ENCODE measurements around the gene PTPRM. TPM values are rescaled to one million over a fixed set of nuclear protein-coding genes. Genes with fewer than 3 reads are reported as not detected.

PTPRM gene
- total and polyA plus RNA-seq, 2 donors (not counting 3 experiments of a cell fraction or from before 2014, with no cell fraction given) = 37.4 to 43.7 TPM

DNA sequence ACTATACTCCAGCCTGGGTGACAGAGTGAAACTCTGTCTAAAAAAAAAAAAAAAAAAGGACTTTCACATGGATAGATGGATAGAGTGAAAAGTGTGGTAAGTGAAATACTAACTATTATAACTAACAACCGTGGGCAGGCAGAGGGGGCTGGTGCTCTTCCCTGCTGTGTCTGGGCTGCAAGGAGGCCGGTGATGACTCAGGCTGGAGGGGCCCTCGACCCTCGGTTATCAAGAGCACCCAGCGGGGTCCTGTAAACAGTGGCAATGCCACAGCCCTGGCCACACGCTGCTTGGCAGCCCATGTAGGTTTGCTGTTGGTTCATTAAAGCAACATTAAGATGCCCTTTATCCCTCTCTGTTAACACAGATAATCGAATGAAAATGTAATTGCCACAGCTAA lies 857.4 kb downstream of the PTPRM start:
- ChIA-PET CTCF (interaction anchor here (1.6 kb wide), 1 partner anchor 56 kb away, joined by 6 read pairs; no protein-coding TSS in a partner anchor), POLR2A (no interaction called here)
- no peak overlapping the region for H2AFZ ChIP-seq (ENCODE audit: low read depth, low read length)
- H3K9me1 ChIP-seq (replicated peaks; ENCODE audit: control insufficient read depth, extremely low read depth, insufficient read depth, low read length) = no peaks in the 10 kb centered on the region
- H3K4me2 ChIP-seq (ENCODE audit: insufficient read depth, low read length) = no peak overlapping the region
- H3K27ac ChIP-seq (ENCODE audit: insufficient read depth, low read depth, low read length) = no peak overlapping the region
- no peaks in the 10 kb centered on the region for H3K79me2 ChIP-seq (ENCODE audit: control insufficient read depth, insufficient read depth, low read length)
- H4K20me1 ChIP-seq (replicated peaks; ENCODE audit: control insufficient read depth, extremely low read depth, insufficient read depth, low read length) = no peaks in the 10 kb centered on the region
- H3K9ac ChIP-seq (replicated peaks; ENCODE audit: extremely low read depth, insufficient read depth, low read length) = no peak overlapping the region
- H3K4me3 ChIP-seq (replicated peaks in 1 of 3; ENCODE audit: insufficient read depth in 1 of 3, low read depth in 1 of 3, low read length in 3 of 3) = no peak overlapping the region
- intact Hi-C loops (cut with micrococcal nuclease) (no loop called here), dilution Hi-C loops (cut with MboI; ENCODE audit: extremely low pct_ligation_motif_present, low sequenced_read_pairs) (no loop called here)
- FAIRE-seq = no peak
- H3K4me1 ChIP-seq (ENCODE audit: control insufficient read depth, extremely low read depth, insufficient read depth, low read length) = no peaks in the 10 kb centered on the region
- no peaks in the 10 kb centered on the region for H3K27me3 ChIP-seq (ENCODE audit: control insufficient read depth in 2 of 2, insufficient read depth in 2 of 2, low read length in 2 of 2)
- H3K9me3 ChIP-seq (replicated peaks; ENCODE audit: control insufficient read depth, insufficient read depth, low read length) = no peaks in the 10 kb centered on the region
- BruUV-seq (replicated peaks) = no TSS peak
- no peak for DNase-seq (ENCODE audit: low read depth, low spot score)
- no peak for TF ChIP-seq JUN (IDR thresholded peaks at IDR 0.05; ENCODE audit: borderline replicate concordance, insufficient read depth, insufficient read length, low read depth)
- TF ChIP-seq EZH2 (IDR thresholded peaks at IDR 0.05; ENCODE audit: borderline replicate concordance, low read depth, low read length, severe bottlenecking) = no peak
- TF ChIP-seq MYC (IDR thresholded peaks at IDR 0.05; ENCODE audit: low read depth, low read length) = no peak
- TF ChIP-seq GATA2 (IDR thresholded peaks at IDR 0.05; ENCODE audit: insufficient read depth, insufficient read length, low read depth, low read length) = no peak
- TF ChIP-seq, protein P1, sequence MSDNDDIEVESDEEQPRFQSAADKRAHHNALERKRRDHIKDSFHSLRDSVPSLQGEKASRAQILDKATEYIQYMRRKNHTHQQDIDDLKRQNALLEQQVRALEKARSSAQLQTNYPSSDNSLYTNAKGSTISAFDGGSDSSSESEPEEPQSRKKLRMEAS (IDR thresholded peaks at IDR 0.05; ENCODE audit: insufficient read depth, insufficient read length) = no peak
- no peak for TF ChIP-seq POLR2AphosphoS5 (IDR thresholded peaks at IDR 0.05; ENCODE audit: insufficient read depth, low read depth, low read length)
- TF ChIP-seq, protein P2, sequence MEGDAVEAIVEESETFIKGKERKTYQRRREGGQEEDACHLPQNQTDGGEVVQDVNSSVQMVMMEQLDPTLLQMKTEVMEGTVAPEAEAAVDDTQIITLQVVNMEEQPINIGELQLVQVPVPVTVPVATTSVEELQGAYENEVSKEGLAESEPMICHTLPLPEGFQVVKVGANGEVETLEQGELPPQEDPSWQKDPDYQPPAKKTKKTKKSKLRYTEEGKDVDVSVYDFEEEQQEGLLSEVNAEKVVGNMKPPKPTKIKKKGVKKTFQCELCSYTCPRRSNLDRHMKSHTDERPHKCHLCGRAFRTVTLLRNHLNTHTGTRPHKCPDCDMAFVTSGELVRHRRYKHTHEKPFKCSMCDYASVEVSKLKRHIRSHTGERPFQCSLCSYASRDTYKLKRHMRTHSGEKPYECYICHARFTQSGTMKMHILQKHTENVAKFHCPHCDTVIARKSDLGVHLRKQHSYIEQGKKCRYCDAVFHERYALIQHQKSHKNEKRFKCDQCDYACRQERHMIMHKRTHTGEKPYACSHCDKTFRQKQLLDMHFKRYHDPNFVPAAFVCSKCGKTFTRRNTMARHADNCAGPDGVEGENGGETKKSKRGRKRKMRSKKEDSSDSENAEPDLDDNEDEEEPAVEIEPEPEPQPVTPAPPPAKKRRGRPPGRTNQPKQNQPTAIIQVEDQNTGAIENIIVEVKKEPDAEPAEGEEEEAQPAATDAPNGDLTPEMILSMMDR (IDR thresholded peaks at IDR 0.05; ENCODE audit: extremely low read depth in 1 of 2, insufficient read depth in 1 of 2, low read depth in 1 of 2, low read length in 2 of 2) = no peak
- TF ChIP-seq FOS (IDR thresholded peaks at IDR 0.05; ENCODE audit: borderline replicate concordance, insufficient read depth, low read length) = no peak
- no peak for TF ChIP-seq POLR2A (IDR thresholded peaks at IDR 0.05; ENCODE audit: low read depth, low read length)
- no peaks in the 10 kb centered on the region for H3K36me3 ChIP-seq (ENCODE audit: control insufficient read depth in 2 of 2, extremely low read depth in 1 of 2, insufficient read depth in 2 of 2, low read length in 2 of 2)

Data from endothelial cell of umbilical vein (primary cell).